HG03442 (cell line): ENCODE measurements around the gene FILIP1.

Experiments
- ATAC-seq: cut with Tn5 transposase; IDR thresholded peaks from one replicate; pipeline ENCODE4 v1.9.1; 2021; ENCODE audit warnings: mild to moderate bottlenecking, moderate library complexity; ENCODE audit not compliant: unreplicated experiment

The FILIP1 gene

DNA sequence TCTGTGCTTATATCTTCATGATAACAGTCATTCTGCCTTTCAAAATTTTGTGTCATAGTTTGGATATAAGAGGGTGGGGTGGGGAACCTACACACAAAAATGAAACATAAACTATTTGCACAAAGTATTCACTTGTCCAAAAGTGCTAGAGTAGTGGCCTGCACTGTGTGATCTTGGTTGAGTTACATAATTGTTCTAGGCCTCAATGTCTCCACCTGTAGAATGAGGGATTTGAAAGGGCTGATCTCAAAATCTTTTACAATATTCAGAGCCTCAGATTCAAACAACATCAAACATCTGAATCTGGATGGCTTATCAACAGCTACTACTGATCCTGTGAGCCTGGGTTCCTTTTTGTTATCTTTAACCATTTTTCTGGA is 144.7 kb downstream of the FILIP1 start:
- no peak for ATAC-seq

DNA sequence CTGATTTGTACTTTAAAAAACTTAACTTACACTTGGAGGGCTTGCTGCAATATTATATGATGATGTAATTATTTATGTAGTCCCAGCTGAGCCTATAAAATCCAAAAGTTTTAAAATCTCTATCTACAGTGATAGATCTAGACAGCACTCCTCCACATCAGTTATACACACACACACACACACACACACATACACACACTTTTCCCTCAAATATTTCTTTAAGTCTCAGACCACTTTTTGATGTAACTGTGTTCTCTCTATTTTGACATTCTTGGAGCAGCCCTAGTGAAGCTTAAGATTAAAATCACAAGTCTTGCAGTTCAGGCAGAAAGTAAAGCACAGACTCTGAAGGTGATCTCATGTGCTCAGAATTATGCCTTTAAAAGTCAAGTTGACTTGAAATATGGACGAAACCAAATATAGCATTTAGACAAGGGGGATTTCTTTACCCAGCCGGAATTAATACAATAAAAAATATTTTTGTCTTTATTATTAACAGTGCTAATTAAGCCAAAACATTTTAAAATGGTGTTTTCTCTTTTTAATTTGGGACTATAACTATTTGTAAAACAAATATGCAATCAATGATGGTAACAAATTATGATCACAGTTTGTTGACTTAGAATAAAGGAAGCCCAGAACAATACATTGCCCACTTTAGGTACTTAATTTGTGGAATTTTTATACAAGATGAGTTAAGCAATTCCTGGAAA is 145.5 kb downstream of the FILIP1 start:
- ATAC-seq: no peak

DNA sequence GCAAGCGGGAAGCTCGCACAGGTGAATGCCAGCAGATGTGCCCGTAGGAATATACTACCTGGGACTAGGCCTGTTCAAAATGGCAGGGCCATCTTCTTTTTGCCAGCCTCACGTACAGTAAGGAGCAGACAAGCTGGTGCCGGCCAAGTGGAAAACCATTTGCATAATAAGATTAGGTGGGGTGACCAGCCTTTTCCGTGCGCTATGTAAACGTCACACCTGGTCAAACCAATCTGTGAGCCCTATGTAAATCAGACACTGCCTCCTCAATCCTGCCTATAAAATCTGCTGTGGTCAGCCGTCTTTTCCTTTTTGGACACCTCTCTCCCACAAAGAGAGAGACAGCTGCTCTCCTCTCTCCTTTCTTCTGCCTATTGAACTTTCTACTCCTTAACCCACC is 148.2 kb downstream of the FILIP1 start:
- no peak for ATAC-seq

DNA sequence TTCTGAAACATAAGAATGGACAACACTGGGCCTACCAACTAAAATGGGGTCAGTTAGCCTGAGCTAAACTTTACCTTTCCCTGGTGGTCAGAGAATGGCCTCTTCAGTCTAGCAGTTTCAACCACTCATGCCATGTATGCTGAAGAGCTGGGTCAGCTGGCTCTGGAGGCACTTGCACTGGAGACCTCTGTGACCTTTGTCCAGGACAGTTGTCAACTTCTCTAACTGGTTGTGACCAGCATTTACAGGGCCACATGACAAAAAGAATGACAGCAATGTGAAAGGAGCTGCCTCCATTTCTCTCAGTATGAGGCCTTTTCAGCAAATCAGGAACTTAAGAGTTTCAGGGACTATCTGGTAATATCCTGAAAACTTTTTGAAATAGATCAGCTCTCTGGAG is 149.1 kb downstream of the FILIP1 start:
- ATAC-seq: no peak

DNA sequence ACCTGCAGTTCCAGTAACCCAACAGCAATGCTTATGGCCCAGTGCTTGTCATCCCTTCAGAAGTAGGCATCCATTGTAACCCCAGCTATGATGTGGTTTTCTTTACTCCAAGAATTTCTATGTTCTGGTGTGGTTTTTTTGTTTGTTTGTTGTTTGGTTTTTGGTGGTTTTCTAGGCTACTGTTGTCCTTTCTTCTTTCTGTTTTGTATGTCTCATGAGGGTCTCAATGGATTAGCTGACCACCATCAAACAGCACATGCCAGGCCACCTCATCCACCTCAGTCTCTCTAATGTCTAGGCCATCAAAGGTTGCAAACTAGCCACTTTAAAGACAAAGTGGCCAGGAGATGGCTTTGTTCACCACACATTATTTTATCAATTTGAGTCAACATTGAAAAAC is 149.6 kb downstream of the FILIP1 start:
- ATAC-seq: no peak

DNA sequence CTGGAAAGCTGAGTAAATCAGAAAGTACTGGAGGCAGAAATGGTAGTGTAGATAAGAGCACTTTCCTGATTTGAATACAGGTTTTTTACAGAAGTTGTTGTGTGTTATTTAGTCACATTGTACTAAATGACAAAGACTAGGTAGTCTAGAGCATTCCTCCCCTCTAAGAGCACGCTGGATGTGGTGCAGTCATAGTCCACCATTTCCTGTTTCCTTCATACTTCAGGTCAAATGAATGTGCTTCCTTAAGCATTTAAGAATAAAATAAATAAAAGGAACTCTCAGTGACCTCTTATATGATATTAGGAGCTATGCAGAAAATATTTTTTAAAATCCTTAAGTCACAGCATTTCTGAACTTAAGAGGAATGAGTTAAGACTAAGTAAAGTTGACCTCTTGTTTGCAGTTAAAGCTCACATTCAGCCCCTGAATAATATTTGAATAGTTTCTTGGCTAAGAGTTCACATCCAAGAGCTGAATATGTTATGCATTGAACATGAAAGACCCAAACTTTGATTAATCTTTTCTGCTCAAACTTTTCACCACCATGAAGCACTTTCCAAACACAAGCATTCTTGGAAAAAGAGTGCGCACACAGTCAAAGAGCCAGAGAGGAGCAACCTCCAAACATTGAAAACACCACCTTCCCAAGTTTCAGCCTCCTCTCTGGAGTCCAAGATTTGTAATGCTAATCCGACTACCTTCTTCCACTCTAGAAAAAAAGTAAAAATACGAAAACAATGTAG is 155.6 kb downstream of the FILIP1 start:
- no peak for ATAC-seq

DNA sequence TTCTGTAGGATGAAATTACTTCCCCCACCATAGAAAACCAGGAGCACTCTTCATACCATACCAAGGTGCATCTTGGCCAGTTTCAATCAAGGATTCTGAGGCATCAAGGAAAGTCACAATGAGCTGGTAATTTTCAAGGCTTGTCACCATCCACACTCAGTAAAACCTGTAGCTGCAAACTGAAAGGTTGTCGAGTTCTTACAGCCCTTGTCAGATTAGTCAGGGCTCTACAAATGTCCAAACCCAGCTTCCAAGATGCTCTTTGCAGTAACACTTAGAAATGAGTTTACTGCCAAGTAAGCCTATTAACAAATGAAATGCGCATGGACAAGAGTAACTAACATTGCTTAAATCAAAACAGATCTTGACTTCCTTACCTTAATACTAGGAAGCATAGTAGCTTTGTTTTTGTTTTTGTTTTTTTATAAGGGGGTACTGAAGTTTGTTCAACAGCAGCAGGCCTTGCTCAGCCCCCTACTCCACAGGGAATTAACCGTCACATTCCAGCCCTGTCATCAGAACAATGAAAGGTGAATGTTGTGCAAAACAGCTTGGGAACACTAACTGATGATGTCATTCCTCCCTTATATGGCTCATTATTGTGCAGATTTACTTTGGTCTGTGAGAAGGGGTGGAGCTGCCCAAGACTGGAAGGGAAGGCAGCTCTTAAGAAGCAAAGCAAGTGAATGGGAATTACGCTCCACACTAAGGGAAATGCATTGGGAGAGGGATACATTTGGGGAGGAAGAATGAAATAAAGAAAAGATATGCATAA is 159.1 kb downstream of the FILIP1 start:
- no peak for ATAC-seq

DNA sequence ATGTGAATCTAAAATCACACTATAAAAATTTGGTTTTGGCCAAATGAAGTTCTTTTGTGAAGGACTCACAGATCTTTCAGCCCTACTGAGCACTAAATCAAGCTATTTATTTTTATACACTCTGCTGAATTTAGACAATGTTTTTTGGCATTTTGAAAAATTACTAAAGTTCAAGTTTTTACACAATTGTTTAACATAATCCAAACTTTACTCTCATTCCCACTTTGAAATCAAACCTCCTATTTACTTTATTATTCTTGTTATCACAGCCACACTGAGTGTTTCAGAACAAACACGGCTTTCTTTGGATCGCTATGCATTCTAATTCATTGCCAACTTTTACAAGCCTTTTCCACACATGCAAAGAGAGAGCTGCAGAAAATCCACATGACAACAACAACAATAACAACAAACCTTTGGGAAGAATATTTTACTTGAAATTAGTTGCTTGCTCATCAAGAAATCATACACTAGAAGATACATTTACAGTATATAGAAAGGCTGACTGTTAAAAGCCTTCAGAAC is 159.9 kb downstream of the FILIP1 start:
- no peak for ATAC-seq

DNA sequence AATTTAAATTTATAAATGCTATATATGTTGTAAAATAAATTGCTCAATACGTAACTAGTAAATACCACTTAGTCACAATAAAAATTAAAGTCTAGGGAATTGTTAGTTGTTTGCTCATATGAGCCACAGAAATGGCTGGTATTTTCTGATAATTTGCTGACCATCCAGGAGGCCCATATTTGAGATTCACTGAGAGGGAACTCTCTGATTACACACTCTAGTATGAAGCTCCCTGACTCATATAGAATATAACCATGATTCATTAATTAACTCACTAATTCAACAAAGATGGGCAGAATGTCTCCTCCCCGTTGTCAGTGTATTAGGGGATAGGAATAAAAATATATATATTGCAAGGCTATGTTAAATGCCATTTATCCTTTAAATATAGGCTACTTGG is 162.4 kb downstream of the FILIP1 start:
- no peak for ATAC-seq

DNA sequence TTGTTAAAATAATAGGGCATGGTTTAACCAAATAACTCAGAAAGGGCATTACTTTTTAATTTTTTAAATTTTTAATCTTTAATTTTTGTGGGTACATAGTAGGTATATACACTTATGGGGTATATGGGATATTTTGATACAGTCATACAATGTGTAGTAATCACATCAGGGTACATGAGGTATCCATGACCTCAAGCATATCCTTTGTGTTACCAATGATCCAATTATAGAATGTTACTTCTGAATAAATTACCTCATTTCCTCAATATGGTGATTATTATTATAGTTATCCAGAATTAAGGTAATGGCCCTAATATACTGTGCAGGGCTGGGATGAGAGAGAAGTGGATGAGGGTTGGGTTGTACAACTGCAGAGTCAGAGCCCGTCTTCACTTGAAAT is 163.9 kb downstream of the FILIP1 start:
- no peak for ATAC-seq

DNA sequence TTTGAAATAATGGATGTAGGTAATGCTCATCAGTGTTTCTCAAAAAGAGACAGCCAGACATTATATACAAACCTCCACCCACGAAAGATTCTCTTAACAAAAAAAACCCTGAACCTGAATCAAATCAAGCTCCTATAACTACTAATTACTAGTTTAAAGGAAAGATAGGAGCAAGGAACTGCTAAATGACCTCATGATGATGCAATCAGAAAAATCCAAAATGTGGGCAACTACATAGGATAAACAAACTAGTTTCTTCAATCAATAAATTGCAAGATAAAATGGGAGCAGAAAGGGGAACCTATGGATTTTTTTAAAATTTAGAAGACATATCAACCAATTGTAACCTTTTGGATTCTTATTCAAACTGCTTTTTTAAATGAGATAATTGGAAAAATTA is 165.8 kb downstream of the FILIP1 start:
- no peak for ATAC-seq

DNA sequence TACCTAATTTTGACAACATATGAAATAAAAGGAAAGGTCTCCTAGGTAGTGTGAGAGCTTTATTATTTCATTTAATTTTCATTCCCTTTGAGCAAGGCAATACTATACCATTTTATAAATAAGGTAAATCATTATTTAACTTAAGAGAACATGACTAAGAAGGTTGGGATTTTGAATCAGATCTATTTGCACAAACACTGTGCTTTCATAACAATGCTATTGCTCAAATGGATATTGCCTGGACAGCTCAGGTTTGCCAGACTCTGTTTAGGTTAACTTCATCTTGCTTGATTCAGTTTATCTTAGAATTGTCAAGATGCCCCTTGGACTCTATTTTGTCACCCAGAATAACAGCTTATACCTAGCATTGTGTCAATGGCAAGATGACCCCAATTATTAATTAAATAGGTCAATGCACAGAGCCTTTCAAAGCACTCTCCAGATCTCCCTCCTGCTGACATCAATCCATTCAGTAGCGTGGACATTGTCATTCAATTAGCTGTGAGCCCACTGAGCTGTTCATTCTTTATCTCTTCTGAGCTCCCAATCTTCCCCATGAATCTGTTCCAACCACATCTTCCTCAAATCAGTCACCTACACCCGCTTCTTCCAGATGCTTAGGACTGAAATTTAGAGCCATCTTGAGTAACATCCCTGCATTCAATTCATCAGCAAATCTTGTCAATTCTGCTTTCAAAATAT is 166.9 kb downstream of the FILIP1 start:
- no peak for ATAC-seq

DNA sequence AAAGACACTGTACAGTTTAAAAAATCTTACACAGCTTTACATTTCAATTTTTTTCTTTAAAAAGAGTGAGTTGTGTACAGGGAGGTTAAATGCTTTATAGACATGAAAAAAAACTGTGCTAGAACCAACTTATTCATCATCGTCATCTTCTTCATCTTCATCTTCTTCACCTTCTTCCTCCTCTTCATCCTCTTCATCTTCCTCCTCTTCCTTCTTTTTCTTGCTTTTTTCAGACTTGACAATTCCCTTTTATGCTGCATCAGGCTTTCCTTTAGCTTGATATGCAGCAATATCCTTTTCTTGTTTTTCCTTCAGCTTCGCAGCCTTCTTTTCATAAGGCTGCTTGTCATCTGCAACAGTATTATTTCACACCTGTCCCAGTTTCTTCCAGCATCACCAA is 174.7 kb downstream of the FILIP1 start:
- no peak for ATAC-seq

DNA sequence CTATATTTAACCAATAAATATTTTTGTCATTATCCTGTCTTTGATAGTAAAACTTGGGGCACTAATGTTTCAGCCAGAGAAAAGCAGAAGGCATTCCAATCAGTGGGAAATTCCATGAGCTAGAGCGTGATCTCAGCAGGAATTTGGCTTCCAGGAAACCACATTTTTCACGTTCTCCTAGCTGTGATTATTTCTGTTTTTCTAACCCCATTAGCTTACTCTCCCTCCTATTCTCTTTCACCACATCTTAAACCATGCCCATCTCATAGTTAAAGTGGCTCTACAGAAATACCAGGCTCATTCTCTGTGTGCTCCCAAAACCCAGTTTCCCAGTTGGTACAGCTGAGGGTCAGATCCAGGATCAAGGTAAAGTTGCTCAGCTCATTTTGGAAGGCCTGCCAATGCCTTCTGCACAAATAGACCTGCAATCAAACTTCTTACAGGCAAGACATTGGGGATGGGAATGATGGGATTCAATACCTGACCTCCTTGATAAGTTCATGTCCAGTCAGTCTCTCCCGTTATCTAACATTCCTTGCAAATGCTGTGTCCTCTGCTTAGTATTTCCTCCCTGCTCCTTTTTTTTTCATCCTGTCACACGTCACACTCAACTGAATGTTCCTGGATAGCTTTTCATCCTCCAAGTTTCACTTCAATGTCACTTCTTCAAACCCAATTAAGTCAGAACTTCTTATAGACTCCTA is 175.9 kb downstream of the FILIP1 start:
- no peak for ATAC-seq

DNA sequence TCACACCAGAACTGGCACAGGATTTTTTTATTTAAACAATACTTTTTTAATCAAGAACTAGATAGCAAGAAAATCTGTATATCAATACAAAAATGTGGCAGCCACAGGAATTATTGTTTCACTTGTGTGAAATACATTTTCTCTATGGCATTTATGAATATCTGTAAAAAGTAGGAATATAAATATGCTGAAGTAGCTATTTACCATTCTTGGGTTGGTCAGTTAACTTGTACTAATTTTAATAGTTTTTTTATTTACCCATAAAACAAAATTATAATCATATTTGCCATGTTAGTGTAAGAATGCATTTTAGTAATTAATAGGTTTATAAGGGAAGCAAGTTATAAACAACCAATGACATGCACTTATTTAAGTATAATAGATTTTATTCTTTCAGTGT is 177.6 kb downstream of the FILIP1 start:
- ATAC-seq: no peak

DNA sequence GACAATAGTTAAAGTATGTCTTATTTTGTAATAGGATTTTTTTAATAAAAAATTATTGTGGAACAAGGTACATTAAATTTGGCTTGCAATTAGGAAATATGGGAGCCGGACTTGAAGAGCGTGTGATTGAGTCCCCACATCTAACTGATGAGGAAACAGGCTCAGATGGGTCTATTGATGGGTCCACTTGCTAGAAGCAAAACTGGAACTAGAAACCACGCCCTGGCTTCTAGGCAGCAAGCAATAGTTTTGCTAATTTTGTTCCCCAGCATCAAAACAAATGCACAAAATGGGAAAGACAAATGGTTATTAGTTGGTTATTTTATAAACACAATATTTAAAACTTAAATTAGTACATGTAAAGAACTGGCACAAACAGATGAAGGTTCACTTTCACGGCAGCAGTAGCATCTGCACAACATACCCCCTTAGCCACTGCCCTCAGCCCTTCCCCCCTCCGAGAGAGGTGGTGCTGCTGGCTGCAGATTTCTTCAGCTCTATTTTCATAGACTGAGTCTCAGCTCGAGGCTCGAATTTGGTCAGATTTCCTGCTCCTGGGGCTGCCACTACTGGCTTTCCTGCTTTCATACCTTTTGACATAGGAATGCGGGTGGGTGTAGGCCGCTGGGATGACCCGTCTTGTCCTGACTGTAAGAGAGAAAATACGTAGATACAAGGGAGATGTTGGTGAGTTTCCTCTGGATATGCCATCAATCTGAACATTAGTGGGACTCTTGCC is 185.2 kb downstream of the FILIP1 start:
- no peak for ATAC-seq

DNA sequence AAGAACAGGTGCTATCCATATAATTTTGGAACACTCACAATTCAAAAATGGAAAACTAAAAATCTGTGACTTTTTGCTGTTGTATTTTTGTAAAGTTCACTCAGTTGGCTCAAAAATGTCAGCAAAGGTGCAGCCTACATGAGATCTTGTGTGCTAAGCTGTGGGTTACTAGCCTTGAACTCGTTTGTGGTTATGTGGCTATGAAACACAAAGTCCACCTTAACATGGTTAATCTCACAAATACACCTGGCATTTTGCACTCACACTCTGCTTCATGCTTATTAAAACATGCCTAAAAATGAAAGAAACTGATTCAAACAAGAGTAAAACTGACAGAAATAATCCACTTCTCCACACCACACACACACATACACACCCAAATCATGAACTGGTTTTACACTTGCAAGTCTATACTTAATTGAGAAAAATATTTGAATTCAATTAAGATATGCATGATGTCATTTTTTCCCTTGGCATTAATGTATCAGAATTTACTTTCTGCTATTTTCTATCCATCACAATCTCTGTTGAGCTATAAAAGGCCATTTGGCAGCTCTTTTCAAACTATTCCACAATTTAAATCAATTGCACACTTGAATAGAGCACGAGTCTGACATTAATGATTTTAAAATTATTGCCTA is 186.1 kb downstream of the FILIP1 start:
- ATAC-seq: no peak

DNA sequence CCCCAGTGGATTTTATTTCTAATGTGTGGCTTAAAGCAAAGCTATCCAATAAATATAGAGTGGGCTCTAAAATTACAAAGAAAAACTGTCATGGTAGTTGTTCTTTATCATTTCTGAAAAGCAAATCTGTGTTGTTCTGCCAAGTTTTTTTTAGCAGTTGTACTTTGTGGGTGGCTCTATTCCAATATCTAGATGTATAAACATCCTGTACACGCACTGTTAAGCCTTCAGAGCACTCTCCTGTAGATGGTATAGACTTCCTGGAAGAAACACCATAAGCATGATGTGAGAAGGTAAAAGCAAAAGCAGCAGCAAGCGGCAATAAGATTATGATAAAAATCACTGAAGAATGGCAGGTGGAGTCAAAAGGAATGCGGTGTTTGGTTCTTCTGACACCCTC is 187.5 kb downstream of the FILIP1 start:
- ATAC-seq: no peak

DNA sequence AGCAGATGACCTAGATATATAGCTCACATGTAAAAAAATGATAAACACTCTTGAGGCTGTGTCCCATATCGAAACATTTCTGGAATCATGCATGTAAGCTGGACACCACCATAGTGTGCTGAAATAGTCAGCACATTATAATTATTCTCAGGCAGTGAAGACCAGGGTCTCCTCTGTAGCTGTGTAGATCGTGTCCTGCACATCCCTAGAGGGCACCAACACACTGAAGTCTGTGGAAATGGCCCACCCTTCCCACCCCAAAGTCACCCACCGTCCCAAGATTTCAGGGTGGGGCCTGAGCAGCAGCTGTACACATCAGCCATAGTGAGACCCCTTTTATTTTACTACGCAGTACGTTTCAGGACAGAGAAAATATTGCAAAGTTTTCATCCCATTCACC is 188.0 kb downstream of the FILIP1 start:
- no peak for ATAC-seq
